ENCODE data around the gene TUBGCP4. TPM values are rescaled to one million over a fixed set of nuclear protein-coding genes. Genes with fewer than 3 reads are reported as not detected.

TUBGCP4 gene
- total RNA-seq, 1 donor from 2014 or later: 12.8 TPM

- TF ChIP-seq CTCF (IDR thresholded peaks at IDR 0.05; ENCODE audit: insufficient read depth, low read length, poor library complexity, severe bottlenecking): no peak
- no peaks in the 10 kb centered on the region for H3K27me3 ChIP-seq (ENCODE audit: control insufficient read depth, insufficient read depth, low read length)
- no peaks in the 10 kb centered on the region for H3K36me3 ChIP-seq (ENCODE audit: control insufficient read depth, insufficient read depth, low read length)
- no peak for DNase-seq (ENCODE audit: low read depth)
- H3K4me3 ChIP-seq (ENCODE audit: low read depth, low read length): no peak overlapping the region
Measured at GRCh38 chr15:43449981-43450380, 79.1 kb downstream of the TUBGCP4 start.

Other genes with a start within 250 kb of the TUBGCP4 start
- gene TMEM62, start 237.5 kb upstream of the TUBGCP4 start, total RNA-seq: 22.3 and 23.6 TPM in 2 replicates
- gene CCNDBP1, start 185.7 kb upstream of the TUBGCP4 start, total RNA-seq: 55.1 and 61.8 TPM in 2 replicates
- not detected in 2 replicates for gene EPB42, start 150.1 kb upstream of the TUBGCP4 start, total RNA-seq
- not detected in 2 replicates for gene TGM5, start 104.2 kb upstream of the TUBGCP4 start, total RNA-seq
- not detected in 2 replicates for gene TGM7, start 68.8 kb upstream of the TUBGCP4 start, total RNA-seq
- gene LCMT2, start 40.5 kb upstream of the TUBGCP4 start, total RNA-seq: 7.8 and 9.2 TPM in 2 replicates
- gene ZSCAN29, start 58 bp upstream of the TUBGCP4 start, total RNA-seq: 29.5 and 38.5 TPM in 2 replicates
- gene TP53BP1, start 122.1 kb downstream of the TUBGCP4 start, total RNA-seq: 34.8 and 46.8 TPM in 2 replicates
- gene MAP1A, start 146.5 kb downstream of the TUBGCP4 start, total RNA-seq: 2.0 and 2.5 TPM in 2 replicates
- gene PPIP5K1, start 219.1 kb downstream of the TUBGCP4 start, total RNA-seq: 20.8 and 26.2 TPM in 2 replicates
- gene CKMT1B, start 222.9 kb downstream of the TUBGCP4 start, total RNA-seq: 3.7 and 5.1 TPM in 2 replicates
- under 0.01 and 0.21 TPM in 2 replicates for gene STRC, start 247.7 kb downstream of the TUBGCP4 start, total RNA-seq

Data from kidney epithelial cell (primary cell).